ENCODE results near the gene GOLGA8N.

The GOLGA8N gene

GRCh38 chr15:32652178-32652577 lies 58.9 kb downstream of the GOLGA8N start:
- DNase-seq: no peak

- DNase-seq: no peak
Measured at GRCh38 chr15:32656091-32656490, 62.8 kb downstream of the GOLGA8N start.

DNA sequence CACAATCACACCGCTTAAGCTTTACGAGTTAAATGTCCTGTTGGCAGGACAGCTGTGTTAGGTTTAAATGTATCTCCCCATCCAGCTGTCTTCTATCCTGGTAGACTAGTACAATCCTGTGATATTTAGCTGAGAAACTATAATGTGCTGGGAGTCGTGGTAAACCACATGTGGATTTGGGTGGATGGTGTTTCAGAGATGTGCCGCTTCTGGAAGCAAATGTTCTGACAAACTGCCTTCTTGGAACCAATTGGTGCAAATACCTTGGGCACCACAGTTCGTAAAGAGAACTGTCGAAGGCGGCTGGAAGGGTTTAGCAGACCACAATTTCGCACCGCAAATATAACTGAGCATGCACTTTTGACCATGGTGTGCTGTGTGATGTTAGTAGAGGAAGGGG lies 63.2 kb downstream of the GOLGA8N start:
- DNase-seq: peak; percentile 62

Data from left hindlimb (tissue), 1 donor.